HepG2 (cell line): ENCODE results near the gene ZNF883.

Experiments used
- ARNT ChIP-seq: fragments of 450-650 bp; IDR thresholded peaks from 2 replicates; pipeline ENCODE4 v1.6.1; 2017
- FOXP4 ChIP-seq: sonication (generic); formaldehyde crosslinking; IDR thresholded peaks from 2 replicates; pipeline ENCODE4 v1.4.0; 2020; ENCODE audit warnings: missing genetic modification reagents
- RFX1 ChIP-seq: fragments of 450-650 bp; IDR thresholded peaks from 2 replicates; pipeline ENCODE4 v1.6.1; 2017
- SP140L ChIP-seq: sonication (generic); formaldehyde crosslinking; IDR thresholded peaks from 2 replicates; pipeline ENCODE4 v1.4.0; 2020; ENCODE audit warnings: missing genetic modification reagents, borderline replicate concordance
- ZFP41 ChIP-seq: sonication (generic); formaldehyde crosslinking; IDR thresholded peaks from 2 replicates; pipeline ENCODE4 v1.4.0; 2020; ENCODE audit warnings: mild to moderate bottlenecking, missing genetic modification reagents, borderline replicate concordance

DNA sequence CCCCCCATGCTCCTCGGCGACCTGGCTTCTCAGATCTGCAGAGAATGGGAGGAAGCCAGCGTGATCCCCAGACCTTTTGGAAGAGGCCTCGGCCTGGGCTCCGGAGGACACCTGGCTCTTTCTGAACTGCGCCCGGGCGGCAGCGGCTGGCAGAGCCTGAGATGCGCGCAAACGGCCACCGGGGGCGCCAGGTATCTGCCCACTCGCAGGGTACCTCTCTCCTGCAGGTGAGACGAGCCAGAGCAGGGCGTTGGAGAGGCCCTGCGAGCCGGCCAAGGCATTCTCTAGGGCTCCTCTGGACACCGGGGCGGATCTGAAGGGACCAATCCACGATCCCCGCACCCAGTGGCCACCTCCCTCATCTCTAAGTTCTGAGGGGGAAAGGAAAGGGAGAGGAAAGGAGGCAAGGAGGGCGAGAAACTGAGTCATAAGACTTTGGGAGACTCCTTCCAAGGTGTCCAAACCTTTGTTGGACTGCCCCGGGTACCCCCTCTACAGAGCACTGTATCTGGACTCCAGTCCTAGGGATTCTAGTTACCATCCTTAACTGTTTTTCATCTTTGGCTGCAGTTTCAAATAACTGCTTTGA is 66.3 kb downstream of the ZNF883 start:
- TF ChIP-seq SP140L (CRISPR knock-in tag) (no peak), ZFP41 (CRISPR knock-in tag) (no peak), FOXP4 (CRISPR knock-in tag) (no peak), RFX1 (no peak), ARNT (no peak)
